Mucosa of descending colon (tissue), 3 donors: ENCODE results near the gene IFI27. TPM values are rescaled to one million over a fixed set of nuclear protein-coding genes. Genes with fewer than 3 reads are reported as not detected.

Source experiments
- ATAC-seq: fragments of 200-7000 bp; cut with Tn5 transposase; one replicate; pipeline ENCODE4 v1.9.1; 2020; ENCODE audit warnings: mild to moderate bottlenecking, moderate library complexity
- DNase-seq, 3 donors: peaks; one replicate each; pipeline ENCODE4 v3.0.0-alpha.2; 2020
- H3K36me3 ChIP-seq: fragments of 200-600 bp; one replicate; pipeline ENCODE4 v1.8.0; 2021; ENCODE audit warnings: low read depth, mild to moderate bottlenecking
- H3K4me1 ChIP-seq: fragments of 200-600 bp; one replicate; pipeline ENCODE4 v1.8.0; 2021; ENCODE audit warnings: low read depth, mild to moderate bottlenecking
- H3K4me3 ChIP-seq: fragments of 200-600 bp; one replicate; pipeline ENCODE4 v1.8.0; 2021; ENCODE audit warnings: mild to moderate bottlenecking
- H3K9me3 ChIP-seq: fragments of 200-600 bp; one replicate; pipeline ENCODE4 v1.8.0; 2021; ENCODE audit warnings: mild to moderate bottlenecking
- intact Hi-C, 2 donors: fragments of 100-400 bp; cut with DNase I in 1 of 2; cut with micrococcal nuclease in 1 of 2; formaldehyde crosslinking; loops; one replicate each; pipeline versions ENCODE4 v1.11.0 to v1.11.1; 2022; cut with DNase I, micrococcal nuclease
- total RNA-seq, 3 donors: library from RNA; stranded (reverse); fragmentation: NEBNext Ultra II Directional in 2 of 3; extraction: Animal tissue kit (Norgen Biotek cat#: 25700) in 2 of 3; gene quantifications; one replicate each; pipeline versions ENCODE4 v1.2.1 to v1.2.4, GENCODE V29; 2021 to 2023
- TF ChIP-seq, protein P1 (sequence below): fragments of 200-600 bp; IDR thresholded peaks from one replicate; pipeline ENCODE4 v1.8.0; 2022; ENCODE audit warnings: antibody characterized with exemption, mild to moderate bottlenecking
- donor health status: DM: no; HTN: no; CAD: no; lungs with moderate emphysema.
- donor health status: DM: no; HTN: no; CAD: no.
- donor health status: DM: no; HTN: yes; CAD: no.

IFI27 gene
- total RNA-seq, 3 donors from 2014 or later: 427 to 1,655 (median 710) TPM

DNA sequence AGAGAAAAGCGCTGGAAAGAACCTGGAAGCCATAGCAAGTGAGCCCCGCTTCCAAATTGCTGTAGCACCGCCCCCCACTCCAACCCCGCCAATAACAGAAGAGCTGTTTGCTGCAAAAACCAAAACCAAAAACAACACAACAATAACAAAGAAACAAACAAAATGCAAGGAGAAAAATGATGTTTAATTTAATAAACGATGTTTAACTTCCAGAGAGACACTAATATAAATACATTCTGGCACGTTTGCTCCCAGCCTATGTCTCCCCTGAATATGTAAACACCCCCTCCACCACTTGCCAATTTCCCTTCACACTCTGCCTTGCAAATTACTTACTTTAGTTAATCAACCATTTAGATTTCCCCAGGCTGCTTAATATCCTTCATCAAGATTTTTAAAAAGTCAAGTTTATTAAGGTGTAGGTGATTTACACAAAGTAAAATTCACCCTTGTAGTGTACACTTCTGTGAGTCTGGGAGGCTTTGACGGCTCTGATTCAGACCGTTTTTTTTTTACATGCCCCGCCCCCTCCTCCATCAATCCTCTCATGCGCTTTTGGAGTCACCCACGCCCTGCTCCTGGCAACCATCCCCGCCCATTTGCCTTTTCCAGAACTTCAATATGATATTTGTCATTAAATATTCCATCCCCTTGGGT is 19.4 kb downstream of the IFI27 start:
- Histone ChIP-seq H3K4me1 (no peaks in the 10 kb centered on the region), H3K4me3 (no peak overlapping the region), H3K36me3 (no peaks in the 10 kb centered on the region), H3K9me3 (no peaks in the 10 kb centered on the region)
- intact Hi-C loops: loop anchor here in 1 of 2 donors (10.0 kb wide), 1 partner anchor 95 kb away; no protein-coding TSS in a partner anchor
- TF ChIP-seq, protein P1, sequence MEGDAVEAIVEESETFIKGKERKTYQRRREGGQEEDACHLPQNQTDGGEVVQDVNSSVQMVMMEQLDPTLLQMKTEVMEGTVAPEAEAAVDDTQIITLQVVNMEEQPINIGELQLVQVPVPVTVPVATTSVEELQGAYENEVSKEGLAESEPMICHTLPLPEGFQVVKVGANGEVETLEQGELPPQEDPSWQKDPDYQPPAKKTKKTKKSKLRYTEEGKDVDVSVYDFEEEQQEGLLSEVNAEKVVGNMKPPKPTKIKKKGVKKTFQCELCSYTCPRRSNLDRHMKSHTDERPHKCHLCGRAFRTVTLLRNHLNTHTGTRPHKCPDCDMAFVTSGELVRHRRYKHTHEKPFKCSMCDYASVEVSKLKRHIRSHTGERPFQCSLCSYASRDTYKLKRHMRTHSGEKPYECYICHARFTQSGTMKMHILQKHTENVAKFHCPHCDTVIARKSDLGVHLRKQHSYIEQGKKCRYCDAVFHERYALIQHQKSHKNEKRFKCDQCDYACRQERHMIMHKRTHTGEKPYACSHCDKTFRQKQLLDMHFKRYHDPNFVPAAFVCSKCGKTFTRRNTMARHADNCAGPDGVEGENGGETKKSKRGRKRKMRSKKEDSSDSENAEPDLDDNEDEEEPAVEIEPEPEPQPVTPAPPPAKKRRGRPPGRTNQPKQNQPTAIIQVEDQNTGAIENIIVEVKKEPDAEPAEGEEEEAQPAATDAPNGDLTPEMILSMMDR: no peak
- peak; percentile 34 for ATAC-seq
- DNase-seq: peak in 1 of 3 donors; percentile 44

DNA sequence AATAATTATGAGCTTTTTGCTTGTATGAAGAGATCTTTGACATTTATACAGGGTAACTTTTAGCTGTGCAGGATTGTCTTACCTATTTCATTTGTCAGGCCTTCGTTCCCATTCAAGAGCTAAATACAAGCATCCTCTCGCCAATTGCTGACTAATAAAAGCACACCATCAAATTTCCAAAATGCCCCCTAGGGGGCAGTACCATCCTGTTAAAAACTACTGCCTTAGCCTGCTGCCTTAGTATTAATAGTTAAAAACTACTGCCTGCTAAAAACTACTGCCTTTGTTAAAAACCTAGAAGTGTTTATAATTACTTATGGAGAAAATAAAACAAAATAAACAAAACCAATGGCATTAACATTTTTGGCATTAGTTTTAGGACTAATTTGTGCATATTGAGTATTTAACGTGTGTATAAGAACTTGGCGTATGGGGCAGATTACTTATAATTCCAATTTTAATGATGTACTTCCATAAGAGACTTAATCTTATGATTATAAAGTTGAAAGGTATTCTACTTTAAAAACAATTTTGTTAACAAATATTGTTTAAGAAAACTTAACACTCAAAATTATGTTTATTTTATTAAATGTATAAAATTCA is 21.9 kb downstream of the IFI27 start:
- DNase-seq (peak in 1 of 3 donors; percentile 84), ATAC-seq (peak; percentile 26)
- no peaks in the 10 kb centered on the region for H3K9me3 ChIP-seq
- intact Hi-C loops: loop anchor here in 1 of 2 donors (10.0 kb wide), 1 partner anchor 98 kb away; no protein-coding TSS in a partner anchor
- no peaks in the 10 kb centered on the region for H3K36me3 ChIP-seq
- H3K4me3 ChIP-seq: no peak overlapping the region
- TF ChIP-seq, protein P1: peak; percentile 38
- no peaks in the 10 kb centered on the region for H3K4me1 ChIP-seq

DNA sequence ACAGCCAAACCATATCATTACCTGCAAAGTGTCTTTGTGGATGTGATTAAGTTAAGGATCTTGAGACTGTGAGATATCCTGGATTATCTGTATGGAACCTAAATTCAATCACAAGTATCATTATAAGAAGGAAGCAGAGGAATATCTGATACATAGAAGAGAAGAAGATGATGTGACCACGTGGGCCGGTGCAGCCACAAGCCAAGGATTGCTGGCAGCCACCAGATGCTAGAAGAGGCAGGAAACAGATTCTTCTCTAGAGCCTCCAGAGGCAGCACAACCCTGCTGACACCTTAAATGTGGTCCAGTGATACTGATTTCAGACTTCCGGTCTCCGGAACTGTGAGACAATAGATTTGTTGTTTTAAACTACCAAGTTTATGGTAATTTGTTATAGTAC is 24.9 kb downstream of the IFI27 start:
- Histone ChIP-seq H3K4me1 (no peaks in the 10 kb centered on the region), H3K9me3 (no peaks in the 10 kb centered on the region), H3K4me3 (no peak overlapping the region), H3K36me3 (no peaks in the 10 kb centered on the region)
- no peak for DNase-seq
- ATAC-seq: no peak
- TF ChIP-seq, protein P1: no peak
- intact Hi-C loops: loop anchor here (2.0 to 10.0 kb wide), 3 partner anchors 47 to 101 kb away; no protein-coding TSS in a partner anchor

DNA sequence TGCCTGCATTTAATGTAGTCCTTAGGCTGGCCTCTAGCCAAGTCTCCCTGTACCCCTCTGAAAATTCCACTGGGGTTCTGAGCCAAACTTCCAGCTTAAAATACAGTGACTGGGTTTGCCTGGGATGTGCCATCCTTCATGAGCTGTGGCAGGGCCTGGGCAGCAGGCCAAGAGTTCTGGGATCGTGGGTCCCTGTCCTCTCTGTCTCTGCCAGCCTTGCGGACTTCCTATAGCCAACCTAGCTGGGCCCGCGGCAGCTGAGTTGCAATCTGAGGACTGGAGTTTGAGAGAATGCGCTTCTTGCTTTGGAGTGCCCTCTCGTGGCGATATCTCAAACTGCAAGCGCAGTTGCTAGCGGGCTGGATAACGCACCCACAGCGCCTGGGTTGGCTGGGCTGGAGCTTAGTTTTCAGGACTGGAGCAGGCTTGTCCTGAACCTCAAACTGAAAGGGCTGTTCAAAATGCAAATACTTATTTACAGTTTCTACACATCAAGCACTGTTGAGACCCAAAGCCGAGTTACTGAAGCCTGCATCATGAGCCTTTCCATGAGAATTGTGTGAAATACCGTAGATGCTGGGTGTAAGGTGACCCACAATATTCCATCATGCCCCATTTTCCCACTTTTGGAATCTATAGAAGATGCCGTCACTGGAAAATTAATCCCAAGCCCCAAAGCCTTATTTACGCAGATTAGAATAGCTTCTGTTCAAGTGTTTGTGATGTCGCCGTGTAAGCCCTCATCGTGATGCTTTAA is 26.2 kb downstream of the IFI27 start:
- H3K9me3 ChIP-seq: no peaks in the 10 kb centered on the region
- no peaks in the 10 kb centered on the region for H3K36me3 ChIP-seq
- no peaks in the 10 kb centered on the region for H3K4me1 ChIP-seq
- intact Hi-C loops: loop anchor here (5.0 to 10.0 kb wide), 2 partner anchors 99 to 102 kb away; no protein-coding TSS in a partner anchor
- no peak overlapping the region for H3K4me3 ChIP-seq
- DNase-seq: peak; percentile 81 to 96 (median 91)
- TF ChIP-seq, protein P1: peak; percentile 97
- peak; percentile 99 for ATAC-seq

DNA sequence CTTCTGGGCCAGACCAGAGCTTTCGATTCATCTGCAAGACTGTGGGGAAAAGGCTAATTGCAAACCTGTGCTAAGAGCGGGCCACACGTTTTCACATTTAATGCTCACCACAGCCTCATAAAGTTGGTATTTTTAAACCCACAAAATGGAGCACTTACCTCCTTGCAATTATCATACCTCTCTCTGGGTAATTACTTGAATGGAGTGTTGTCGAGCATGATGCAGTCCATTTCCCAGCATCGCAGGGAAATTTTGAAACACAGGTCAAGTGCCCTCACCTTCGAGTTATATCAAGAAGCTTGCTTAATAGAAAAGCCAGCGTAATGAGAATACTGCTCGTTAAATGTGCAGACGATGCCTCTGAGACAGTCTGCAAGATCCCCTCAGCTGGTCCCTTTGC is 27.7 kb downstream of the IFI27 start:
- intact Hi-C loops: loop anchor here (5.0 to 10.0 kb wide), 2 partner anchors 101 to 103 kb away; no protein-coding TSS in a partner anchor
- DNase-seq (no peak), ATAC-seq (no peak)
- H3K4me3 ChIP-seq: no peak overlapping the region
- H3K36me3 ChIP-seq: no peaks in the 10 kb centered on the region
- TF ChIP-seq, protein P1: no peak
- no peaks in the 10 kb centered on the region for H3K9me3 ChIP-seq
- no peaks in the 10 kb centered on the region for H3K4me1 ChIP-seq
